Liver (tissue), 3 donors: ENCODE data around the gene ARHGEF16.

ENCODE experiments used
- ATF3 ChIP-seq: IDR thresholded peaks from 2 replicates; pipeline ENCODE4 v1.6.1; 2016; ENCODE audit warnings: antibody characterized with exemption
- CTCF ChIP-seq: fragments of 150-350 bp; IDR thresholded peaks from 2 replicates; pipeline ENCODE4 v1.5.1; 2017; ENCODE audit warnings: improper control_type of control experiment, low read depth, low read length; ENCODE audit not compliant: missing input control
- EGR1 ChIP-seq, 2 donors: IDR thresholded peaks; 2 replicates each; pipeline ENCODE4 v1.6.1; 2016 to 2018; ENCODE audit warnings: antibody characterized with exemption in 2 of 2, low read depth in 2 of 2
- JUND ChIP-seq, 2 donors: IDR thresholded peaks; 2 replicates each; pipeline ENCODE4 v1.6.1; 2016; ENCODE audit warnings: antibody characterized with exemption in 2 of 2
- REST ChIP-seq: IDR thresholded peaks from 2 replicates; pipeline ENCODE4 v1.6.1; 2016; ENCODE audit warnings: antibody characterized with exemption, mild to moderate bottlenecking
- TAF1 ChIP-seq: conservative IDR thresholded peaks from 2 replicates; pipeline ENCODE4 v1.6.1; 2016; ENCODE audit warnings: antibody characterized with exemption, mild to moderate bottlenecking
- YY1 ChIP-seq: IDR thresholded peaks from 2 replicates; pipeline ENCODE4 v1.6.1; 2016; ENCODE audit warnings: antibody characterized with exemption, mild to moderate bottlenecking
- donor health status: healthy.
- donor health status: healthy.

- TF ChIP-seq CTCF = no peak
- TF ChIP-seq EGR1 (IDR thresholded peaks at IDR 0.05; ENCODE audit: low read depth in 2 of 2) = no peak
- TF ChIP-seq REST = no peak
- TF ChIP-seq ATF3 = no peak
- no peak for TF ChIP-seq TAF1
- no peak for TF ChIP-seq JUND (IDR thresholded peaks at IDR 0.05)
- TF ChIP-seq YY1 = no peak
Measured at GRCh38 chr1:3420218-3420951, 34.1 kb upstream of the ARHGEF16 start.
